Activated CD4-positive, alpha-beta memory T cell treated with anti-CD3 and anti-CD28 coated beads for 36 hours (primary cell): ENCODE results near the gene BUB1B. TPM values are rescaled to one million over a fixed set of nuclear protein-coding genes. Genes with fewer than 3 reads are reported as not detected.

ENCODE experiments used
- CTCF ChIA-PET: fragments of 350-600 bp; sonication (Branson Sonifier 250); formaldehyde crosslinking; loops from one replicate; lab custom pipeline; 2021; ENCODE audit warnings: antibody characterized with exemption, inconsistent platforms; lab: Charles Lee
- POLR2A ChIA-PET: fragments of 350-600 bp; sonication (Branson Sonifier 250); formaldehyde crosslinking; loops from one replicate; lab custom pipeline; 2021; ENCODE audit warnings: antibody characterized with exemption; lab: Charles Lee
- DNase-seq: peaks from one replicate; pipeline ENCODE4 v3.0.0-alpha.2; 2020
- H3K27ac Mint-ChIP-seq: one replicate; pipeline ENCODE4 v1.8.0; 2021; ENCODE audit warnings: mixed read lengths
- H3K27me3 Mint-ChIP-seq: one replicate; pipeline ENCODE4 v1.8.0; 2021; ENCODE audit warnings: mixed read lengths
- H3K36me3 Mint-ChIP-seq: one replicate; pipeline ENCODE4 v1.8.0; 2021; ENCODE audit warnings: mixed read lengths
- H3K4me1 Mint-ChIP-seq: one replicate; pipeline ENCODE4 v1.8.0; 2021; ENCODE audit warnings: low read depth, mixed read lengths
- H3K4me3 Mint-ChIP-seq: one replicate; pipeline ENCODE4 v1.8.0; 2021; ENCODE audit warnings: mild to moderate bottlenecking, mixed read lengths
- H3K9me3 Mint-ChIP-seq: one replicate; pipeline ENCODE4 v1.8.0; 2021; ENCODE audit warnings: mixed read lengths
- intact Hi-C: fragments of 100-400 bp; cut with micrococcal nuclease; formaldehyde crosslinking; loops from one replicate; pipeline ENCODE4 v1.15.1; 2023
- total RNA-seq, 2 experiments: library from RNA; stranded (reverse); gene quantifications; one replicate each; pipeline ENCODE4 v1.2.3, GENCODE V29; 2021

BUB1B gene
- total RNA-seq, 2 experiments from 2014 or later, result 88.8 to 96.1 TPM

DNA sequence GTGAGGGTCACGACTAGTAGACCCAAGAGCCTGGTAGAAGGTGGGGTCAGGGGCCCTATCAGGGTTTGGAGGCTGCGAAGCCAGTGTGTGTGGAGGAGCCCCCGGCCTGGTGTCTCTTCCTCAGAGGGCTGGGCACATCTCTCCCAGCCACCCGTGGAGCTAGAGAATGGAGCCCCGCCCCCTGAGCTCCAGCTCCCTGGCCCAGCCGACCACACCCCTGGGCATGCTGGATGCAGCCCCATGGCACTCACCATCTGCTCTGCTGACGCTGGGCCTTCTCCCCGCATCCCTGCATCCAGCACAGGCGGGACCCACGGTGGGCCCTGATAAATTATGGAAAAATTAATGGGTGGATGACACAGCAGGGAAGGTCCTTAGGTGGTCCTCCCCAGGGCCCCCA lies 104.5 kb downstream of the BUB1B start:
- Mint-ChIP-seq H3K9me3 (no peaks in the 10 kb centered on the region), H3K27ac (no peak overlapping the region), H3K4me3 (no peak overlapping the region), H3K4me1 (no peaks in the 10 kb centered on the region), H3K27me3 (no peaks in the 10 kb centered on the region), H3K36me3 (no peaks in the 10 kb centered on the region)
- DNase-seq, result no peak
- intact Hi-C loops, result no loop called here
- ChIA-PET CTCF (interaction anchor here (6.7 kb wide), 1 partner anchor 8 kb away, joined by 64 read pairs; no protein-coding TSS in a partner anchor), POLR2A (no interaction called here)

GRCh38 chr15:40265875-40266274 lies 105.0 kb downstream of the BUB1B start:
- intact Hi-C loops, result no loop called here
- DNase-seq, result no peak
- Mint-ChIP-seq H3K4me1 (no peaks in the 10 kb centered on the region), H3K9me3 (no peaks in the 10 kb centered on the region), H3K27me3 (no peaks in the 10 kb centered on the region), H3K36me3 (no peaks in the 10 kb centered on the region), H3K27ac (no peak overlapping the region), H3K4me3 (no peak overlapping the region)
- POLR2A ChIA-PET, result no interaction called here
- CTCF ChIA-PET, result interaction anchor here (6.7 kb wide), 1 partner anchor 7 kb away, joined by 64 read pairs; no protein-coding TSS in a partner anchor

- no peaks in the 10 kb centered on the region for H3K9me3 Mint-ChIP-seq
- no peaks in the 10 kb centered on the region for H3K27me3 Mint-ChIP-seq
- no peak overlapping the region for H3K27ac Mint-ChIP-seq
- CTCF ChIA-PET, result interaction anchor here (1.4 kb wide), 1 partner anchor 50 kb away, joined by 6 read pairs; no protein-coding TSS in a partner anchor
- DNase-seq, result no peak
- no peaks in the 10 kb centered on the region for H3K4me1 Mint-ChIP-seq
- intact Hi-C loops, result no loop called here
- H3K36me3 Mint-ChIP-seq, result no peaks in the 10 kb centered on the region
- POLR2A ChIA-PET, result no interaction called here
- H3K4me3 Mint-ChIP-seq, result no peak overlapping the region
These were observed 106.0 kb downstream of the BUB1B start for GRCh38 chr15:40266828-40267304.

DNA sequence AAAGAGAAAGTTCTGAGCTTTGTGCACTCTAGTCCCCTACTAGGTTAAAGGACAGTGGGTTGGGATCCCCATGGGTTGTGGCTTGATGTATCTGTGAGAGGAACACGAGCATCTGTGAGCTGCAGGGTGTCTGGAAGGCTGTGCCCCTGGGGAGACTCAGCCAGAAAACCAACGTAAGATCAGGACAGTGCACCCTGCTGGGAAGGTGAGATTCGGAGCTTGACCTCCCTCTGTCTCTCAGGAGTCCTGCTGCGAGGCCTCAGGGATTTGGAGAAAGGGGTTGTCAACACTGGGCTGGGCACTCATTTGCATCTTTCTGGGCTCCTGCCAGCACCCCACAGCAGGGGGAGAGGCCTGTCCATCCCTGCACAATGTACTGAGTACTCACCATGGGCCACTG lies 106.8 kb downstream of the BUB1B start:
- intact Hi-C loops, result no loop called here
- no peak overlapping the region for H3K4me3 Mint-ChIP-seq
- H3K36me3 Mint-ChIP-seq, result no peaks in the 10 kb centered on the region
- ChIA-PET POLR2A (no interaction called here), CTCF (interaction anchor here (0.6 to 2.8 kb wide), 3 partner anchors 11 to 65 kb away, joined by 3 to 18 read pairs (median 6); no protein-coding TSS in a partner anchor)
- no peak for DNase-seq
- no peak overlapping the region for H3K27ac Mint-ChIP-seq
- H3K9me3 Mint-ChIP-seq, result no peaks in the 10 kb centered on the region
- no peaks in the 10 kb centered on the region for H3K4me1 Mint-ChIP-seq
- no peaks in the 10 kb centered on the region for H3K27me3 Mint-ChIP-seq

- Mint-ChIP-seq H3K4me3 (no peak overlapping the region), H3K9me3 (no peaks in the 10 kb centered on the region)
- POLR2A ChIA-PET, result no interaction called here
These were observed 108.7 kb downstream of the BUB1B start for GRCh38 chr15:40269604-40270003.

GRCh38 chr15:40270246-40270995 lies 109.6 kb downstream of the BUB1B start:
- Mint-ChIP-seq H3K4me3 (no peak overlapping the region), H3K9me3 (no peaks in the 10 kb centered on the region), H3K4me1 (peaks cover 2% of the 10 kb centered on the region), H3K36me3 (no peaks in the 10 kb centered on the region), H3K27me3 (peaks cover 3% of the 10 kb centered on the region), H3K27ac (no peak overlapping the region)
- no peak for DNase-seq
- intact Hi-C loops, result loop anchor here (10.0 kb wide), 2 partner anchors 166 to 586 kb away; partner anchors contain the start of gene BMF
- CTCF ChIA-PET, result interaction anchor here (0.6 to 2.8 kb wide), 5 partner anchors 9 to 225 kb away, joined by 3 to 18 read pairs (median 6); no protein-coding TSS in a partner anchor
- POLR2A ChIA-PET, result no interaction called here

More at GRCh38 chr15:40269604-40270003, 108.7 kb downstream of the BUB1B start:
- CTCF ChIA-PET, result interaction anchor here (0.6 to 2.8 kb wide), 5 partner anchors 9 to 224 kb away, joined by 3 to 18 read pairs (median 4); no protein-coding TSS in a partner anchor
- Mint-ChIP-seq H3K4me1 (no peaks in the 10 kb centered on the region), H3K27me3 (no peaks in the 10 kb centered on the region), H3K36me3 (no peaks in the 10 kb centered on the region), H3K27ac (no peak overlapping the region)
- intact Hi-C loops, result loop anchor here (10.0 kb wide), 2 partner anchors 165 to 585 kb away; partner anchors contain the start of gene BMF
- no peak for DNase-seq

Other genes with a start within 250 kb of the BUB1B start
- under 1 TPM; 0.21 to 0.27 TPM for gene GPR176, start 240.8 kb upstream of the BUB1B start, total RNA-seq
- gene EIF2AK4, start 227.0 kb upstream of the BUB1B start, total RNA-seq, result 10 to 100 TPM; 34.5 to 36.4 TPM
- 100 to 1,000 TPM; 168 to 170 TPM for gene SRP14, start 121.9 kb upstream of the BUB1B start, total RNA-seq
- 1 to 10 TPM; 6.9 to 7.3 TPM for gene BMF, start 52.2 kb upstream of the BUB1B start, total RNA-seq
- gene PAK6, start 78.0 kb downstream of the BUB1B start, total RNA-seq, result under 1 TPM; 0.69 to 0.73 TPM
- not detected for gene ANKRD63, start 122.0 kb downstream of the BUB1B start, total RNA-seq
- gene PLCB2, start 146.9 kb downstream of the BUB1B start, total RNA-seq, result 10 to 100 TPM; 65.3 to 70.7 TPM
- 1 to 10 TPM; 6.7 to 7.4 TPM for gene INAFM2, start 162.6 kb downstream of the BUB1B start, total RNA-seq
- 1 to 10 TPM in 1 of 2 experiments, under 1 TPM in 1; 0.53 to 1.6 TPM for gene CCDC9B, start 179.9 kb downstream of the BUB1B start, total RNA-seq
- not detected for gene PHGR1, start 190.0 kb downstream of the BUB1B start, total RNA-seq
- gene DISP2, start 197.2 kb downstream of the BUB1B start, total RNA-seq, result under 1 TPM; 0.02 to 0.05 TPM
- 10 to 100 TPM; 59.8 to 61.5 TPM for gene KNSTRN, start 221.7 kb downstream of the BUB1B start, total RNA-seq
- gene IVD, start 244.7 kb downstream of the BUB1B start, total RNA-seq, result 10 to 100 TPM; 37.3 to 38.7 TPM